Immature natural killer cell (primary cell): ENCODE measurements around the gene POGLUT2. TPM values are rescaled to one million over a fixed set of nuclear protein-coding genes. Genes with fewer than 3 reads are reported as not detected.

Experiments
- DNase-seq, 3 donors: peaks; one replicate each; pipeline ENCODE4 v3.0.0; 2022; ENCODE audit warnings: mixed read lengths in 1 of 3
- H3K27ac Mint-ChIP-seq, 6 donors: one replicate each; pipeline ENCODE4 v1.8.0; 2020; ENCODE audit warnings: mixed read lengths in 6 of 6, mild to moderate bottlenecking in 5 of 6, inconsistent platforms in 4 of 6, moderate library complexity in 3 of 6
- H3K27me3 Mint-ChIP-seq, 3 donors: one replicate each; pipeline ENCODE4 v1.8.0; 2020 to 2021; ENCODE audit warnings: low read depth in 3 of 3, mild to moderate bottlenecking in 3 of 3, mixed read lengths in 3 of 3, moderate library complexity in 3 of 3, inconsistent platforms in 1 of 3
- H3K36me3 Mint-ChIP-seq, 3 donors: one replicate each; pipeline ENCODE4 v1.8.0; 2020; ENCODE audit warnings: mixed read lengths in 3 of 3, inconsistent platforms in 2 of 3, mild to moderate bottlenecking in 2 of 3
- H3K4me1 Mint-ChIP-seq, 2 donors: one replicate each; pipeline ENCODE4 v1.8.0; 2020; ENCODE audit warnings: inconsistent platforms in 2 of 2, mild to moderate bottlenecking in 2 of 2, mixed read lengths in 2 of 2, moderate library complexity in 1 of 2
- H3K4me3 Mint-ChIP-seq, 5 donors: one replicate each; pipeline ENCODE4 v1.8.0; 2020; ENCODE audit warnings: mild to moderate bottlenecking in 5 of 5, mixed read lengths in 5 of 5, inconsistent platforms in 3 of 5, moderate library complexity in 3 of 5
- H3K9me3 Mint-ChIP-seq, 6 donors: one replicate each; pipeline ENCODE4 v1.8.0; 2020; ENCODE audit warnings: mild to moderate bottlenecking in 6 of 6, mixed read lengths in 6 of 6, inconsistent platforms in 4 of 6, moderate library complexity in 3 of 6
- polyA plus RNA-seq, 3 donors: library from polyadenylated mRNA; unstranded; fragments of 300-500 nt; fragmentation: Illumina TruSeq; gene quantifications; one replicate each; pipeline ENCODE4 v1.2.3, GENCODE V29; 2021

The POGLUT2 gene
- polyA plus RNA-seq = 1 to 10 TPM; 1.2 to 4.2 (median 1.7) TPM

GRCh38 chr13:102798581-102799425 is at the start of gene POGLUT2, which contains the start of gene BIVM:
TSS of gene POGLUT2 (minus strand) at chr13:102798976. CDS start at chr13:102798670, 306 bp downstream.
TSS of gene BIVM (plus strand) at chr13:102799119. CDS start at chr13:102807268, 8,149 bp downstream.
- H3K9me3 Mint-ChIP-seq = peaks cover 0 to 1% (median 0%) of the 10 kb centered on the region in 6 donors
- H3K27me3 Mint-ChIP-seq = peaks cover 2 to 6% (median 3%) of the 10 kb centered on the region in 3 donors
- peaks cover 28 to 35% of the 10 kb centered on the region in 2 donors for H3K4me1 Mint-ChIP-seq
- DNase-seq = peak; percentile 66 to 71 (median 66)
- H3K4me3 Mint-ChIP-seq = peak within 1 kb of the TSS; percentile 91 to 94 (median 92)
- peak within 1 kb of the TSS in 5 of 6 donors; percentile 57 to 90 (median 80) for H3K27ac Mint-ChIP-seq
- H3K36me3 Mint-ChIP-seq = no peaks in the 10 kb centered on the region

GRCh38 chr13:102847272-102848234 is 48.8 kb upstream of the POGLUT2 start:
- Mint-ChIP-seq H3K4me1 (peaks cover 43 to 65% of the 10 kb centered on the region in 2 donors), H3K36me3 (peaks cover 0 to 7% (median 5%) of the 10 kb centered on the region in 3 donors), H3K9me3 (no peaks in the 10 kb centered on the region), H3K27ac (peak overlapping the region; percentile 97 to 99 (median 99)), H3K4me3 (peak overlapping the region; percentile 92 to 100 (median 99)), H3K27me3 (peaks cover 9 to 20% (median 14%) of the 10 kb centered on the region in 3 donors)
- peak; percentile 42 to 51 (median 47) for DNase-seq

GRCh38 chr13:102846261-102847015 is 47.7 kb upstream of the POGLUT2 start:
- peak overlapping the region; percentile 97 to 99 (median 99) for H3K27ac Mint-ChIP-seq
- H3K27me3 Mint-ChIP-seq = peaks cover 9 to 20% (median 14%) of the 10 kb centered on the region in 3 donors
- peak overlapping the region; percentile 92 to 100 (median 99) for H3K4me3 Mint-ChIP-seq
- peaks cover 0 to 7% (median 5%) of the 10 kb centered on the region in 3 donors for H3K36me3 Mint-ChIP-seq
- H3K4me1 Mint-ChIP-seq = peaks cover 42 to 57% of the 10 kb centered on the region in 2 donors
- DNase-seq = peak; percentile 57 to 69 (median 69)
- H3K9me3 Mint-ChIP-seq = no peaks in the 10 kb centered on the region

GRCh38 chr13:102845630-102846260 is 47.0 kb upstream of the POGLUT2 start, which contains the start of gene ERCC5:
TSS of gene ERCC5 (plus strand) at chr13:102846032. CDS start at chr13:102846267, 235 bp downstream.
- peaks cover 42 to 55% of the 10 kb centered on the region in 2 donors for H3K4me1 Mint-ChIP-seq
- H3K27ac Mint-ChIP-seq = peak within 1 kb of the TSS; percentile 97 to 99 (median 99)
- DNase-seq = peak; percentile 98
- peaks cover 0 to 9% (median 4%) of the 10 kb centered on the region in 3 donors for H3K36me3 Mint-ChIP-seq
- H3K27me3 Mint-ChIP-seq = peaks cover 9 to 20% (median 14%) of the 10 kb centered on the region in 3 donors
- no peaks in the 10 kb centered on the region for H3K9me3 Mint-ChIP-seq
- peak within 1 kb of the TSS; percentile 92 to 100 (median 99) for H3K4me3 Mint-ChIP-seq

- peak overlapping the region; percentile 92 to 100 (median 99) for H3K4me3 Mint-ChIP-seq
- peak overlapping the region; percentile 97 to 99 (median 99) for H3K27ac Mint-ChIP-seq
- H3K9me3 Mint-ChIP-seq = no peaks in the 10 kb centered on the region
- peaks cover 9 to 20% (median 14%) of the 10 kb centered on the region in 3 donors for H3K27me3 Mint-ChIP-seq
- peaks cover 0 to 7% (median 0%) of the 10 kb centered on the region in 3 donors for H3K36me3 Mint-ChIP-seq
- peaks cover 37 to 50% of the 10 kb centered on the region in 2 donors for H3K4me1 Mint-ChIP-seq
- DNase-seq = no peak
Observed at GRCh38 chr13:102845289-102845629, 46.5 kb upstream of the POGLUT2 start.

GRCh38 chr13:102839462-102839861 is 40.7 kb upstream of the POGLUT2 start:
- Mint-ChIP-seq H3K4me3 (no peak overlapping the region), H3K9me3 (no peaks in the 10 kb centered on the region), H3K27me3 (no peaks in the 10 kb centered on the region), H3K27ac (no peak overlapping the region), H3K36me3 (peaks cover 14 to 25% (median 19%) of the 10 kb centered on the region in 3 donors), H3K4me1 (peaks cover 2 to 4% of the 10 kb centered on the region in 2 donors)
- DNase-seq = no peak

- Mint-ChIP-seq H3K4me1 (peaks cover 0 to 1% of the 10 kb centered on the region in 2 donors), H3K36me3 (peaks cover 14 to 25% (median 21%) of the 10 kb centered on the region in 3 donors), H3K27ac (peak overlapping the region in 2 of 6 donors; percentile 0 to 15), H3K4me3 (no peak overlapping the region), H3K9me3 (no peaks in the 10 kb centered on the region), H3K27me3 (no peaks in the 10 kb centered on the region)
- DNase-seq = no peak
Observed at GRCh38 chr13:102838982-102839381, 40.2 kb upstream of the POGLUT2 start.

- Mint-ChIP-seq H3K27me3 (no peaks in the 10 kb centered on the region), H3K4me3 (no peak overlapping the region), H3K36me3 (peaks cover 14 to 25% (median 21%) of the 10 kb centered on the region in 3 donors), H3K4me1 (no peaks in the 10 kb centered on the region), H3K9me3 (no peaks in the 10 kb centered on the region), H3K27ac (no peak overlapping the region)
- DNase-seq = no peak
Observed at GRCh38 chr13:102838273-102838672, 39.5 kb upstream of the POGLUT2 start.

GRCh38 chr13:102836471-102836870 is 37.7 kb upstream of the POGLUT2 start:
- Mint-ChIP-seq H3K27me3 (no peaks in the 10 kb centered on the region), H3K36me3 (peaks cover 14 to 26% (median 21%) of the 10 kb centered on the region in 3 donors), H3K4me3 (no peak overlapping the region), H3K27ac (peak overlapping the region in 1 of 6 donors; percentile 19), H3K4me1 (no peaks in the 10 kb centered on the region), H3K9me3 (no peaks in the 10 kb centered on the region)
- DNase-seq = no peak

- Mint-ChIP-seq H3K27me3 (no peaks in the 10 kb centered on the region), H3K4me1 (no peaks in the 10 kb centered on the region), H3K27ac (no peak overlapping the region), H3K36me3 (peaks cover 5 to 25% (median 9%) of the 10 kb centered on the region in 3 donors), H3K9me3 (no peaks in the 10 kb centered on the region), H3K4me3 (no peak overlapping the region)
- DNase-seq = no peak
Observed at GRCh38 chr13:102830646-102831045, 31.9 kb upstream of the POGLUT2 start.

- Mint-ChIP-seq H3K27ac (no peak overlapping the region), H3K4me1 (no peaks in the 10 kb centered on the region), H3K36me3 (peaks cover 5 to 43% (median 14%) of the 10 kb centered on the region in 3 donors), H3K9me3 (no peaks in the 10 kb centered on the region), H3K27me3 (no peaks in the 10 kb centered on the region), H3K4me3 (no peak overlapping the region)
- no peak for DNase-seq
Observed at GRCh38 chr13:102825921-102826706, 27.3 kb upstream of the POGLUT2 start.

GRCh38 chr13:102825400-102825799 is 26.6 kb upstream of the POGLUT2 start:
- no peaks in the 10 kb centered on the region for H3K9me3 Mint-ChIP-seq
- no peak for DNase-seq
- H3K36me3 Mint-ChIP-seq = peaks cover 5 to 39% (median 17%) of the 10 kb centered on the region in 3 donors
- H3K27ac Mint-ChIP-seq = no peak overlapping the region
- no peaks in the 10 kb centered on the region for H3K4me1 Mint-ChIP-seq
- no peaks in the 10 kb centered on the region for H3K27me3 Mint-ChIP-seq
- no peak overlapping the region for H3K4me3 Mint-ChIP-seq
